Inferior parietal cortex (tissue), 1 donor: ENCODE results near the gene ALDH4A1.
A peak's percentile ranks its signal among the peaks of the same experiment; 100 is the strongest.

Source experiments
- DNase-seq: peaks from one replicate; pipeline ENCODE4 v3.0.0-alpha.2; 2016; ENCODE audit errors: extremely low spot score

ALDH4A1 gene

GRCh38 chr1:18922848-18923755 is 20.7 kb upstream of the ALDH4A1 start:
- DNase-seq: no peak

GRCh38 chr1:18922319-18922726 is 20.0 kb upstream of the ALDH4A1 start:
- peak; percentile 73 for DNase-seq

- no peak for DNase-seq
Measured at GRCh38 chr1:18921516-18922251, 19.3 kb upstream of the ALDH4A1 start.

- no peak for DNase-seq
Measured at GRCh38 chr1:18920931-18921330, 18.6 kb upstream of the ALDH4A1 start.

- no peak for DNase-seq
Measured at GRCh38 chr1:18919956-18920355, 17.6 kb upstream of the ALDH4A1 start.

GRCh38 chr1:18919197-18919905 is 17.0 kb upstream of the ALDH4A1 start:
- no peak for DNase-seq

GRCh38 chr1:18918417-18918816 is 16.1 kb upstream of the ALDH4A1 start:
- DNase-seq: no peak

- no peak for DNase-seq
Measured at GRCh38 chr1:18917071-18917799, 14.9 kb upstream of the ALDH4A1 start.

- no peak for DNase-seq
Measured at GRCh38 chr1:18915341-18915740, 13.0 kb upstream of the ALDH4A1 start.

- DNase-seq: peak; percentile 76
Measured at GRCh38 chr1:18913065-18913835, 10.9 kb upstream of the ALDH4A1 start.

GRCh38 chr1:18912550-18912949 is 10.2 kb upstream of the ALDH4A1 start:
- no peak for DNase-seq

- DNase-seq: no peak
Measured at GRCh38 chr1:18908911-18909771, 6.8 kb upstream of the ALDH4A1 start.

- DNase-seq: no peak
Measured at GRCh38 chr1:18907917-18908845, 5.8 kb upstream of the ALDH4A1 start.

GRCh38 chr1:18907021-18907916 is 4.9 kb upstream of the ALDH4A1 start:
- DNase-seq: peak; percentile 88

GRCh38 chr1:18903291-18903756 is 969 bp upstream of the ALDH4A1 start:
- no peak for DNase-seq

- no peak for DNase-seq
Measured at GRCh38 chr1:18901952-18902522, 318 bp downstream of the ALDH4A1 start.
